ENCODE measurements around the gene RPL7A.
"Not testable (repeated sequence)": the region's sequence is repeated elsewhere in the genome, so short reads cannot be mapped to it uniquely, and the experiment has no call there.

The RPL7A gene

DNA sequence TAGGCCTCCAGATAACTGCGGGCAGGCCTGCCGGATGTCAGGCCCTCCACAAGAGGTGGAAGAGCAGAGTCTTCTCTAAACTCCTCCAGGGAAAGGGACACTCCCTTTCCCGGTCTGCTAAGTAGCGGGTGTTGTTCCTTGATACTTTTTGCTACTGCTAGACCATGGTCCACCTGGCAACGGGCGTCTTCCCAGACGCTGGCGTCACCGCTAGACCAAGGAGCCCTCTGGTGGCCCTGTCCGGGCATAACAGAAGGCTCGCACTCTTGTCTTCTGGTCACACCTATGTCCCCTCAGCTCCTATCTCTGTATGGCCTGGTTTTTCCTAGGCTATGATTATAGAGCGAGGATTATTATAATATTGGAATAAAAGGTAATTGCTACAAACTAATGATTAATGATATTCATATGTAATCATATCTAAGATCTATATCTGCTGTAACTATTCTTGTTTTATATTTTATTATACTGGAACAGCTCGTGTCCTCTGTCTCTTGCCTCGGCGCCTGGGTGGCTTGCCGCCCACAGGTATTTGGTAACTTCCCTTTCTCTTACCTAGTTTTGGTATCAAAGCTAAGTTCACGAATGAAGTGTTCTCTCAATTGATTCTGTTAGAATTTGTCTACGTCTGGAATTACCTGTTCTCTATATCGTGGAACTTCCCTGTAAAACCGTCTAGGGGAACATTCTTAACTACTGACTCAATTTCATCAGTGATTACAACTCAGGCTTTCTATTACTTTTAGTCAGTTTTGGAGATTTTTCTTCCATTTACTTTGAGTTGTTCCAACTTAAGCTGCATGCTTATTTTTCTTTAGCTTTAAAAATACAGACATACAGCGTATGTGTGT is 18.5 kb upstream of the RPL7A start:
- DNase-seq (ENCODE audit: low read depth), result peak; percentile 36
- TF ChIP-seq, protein P1, sequence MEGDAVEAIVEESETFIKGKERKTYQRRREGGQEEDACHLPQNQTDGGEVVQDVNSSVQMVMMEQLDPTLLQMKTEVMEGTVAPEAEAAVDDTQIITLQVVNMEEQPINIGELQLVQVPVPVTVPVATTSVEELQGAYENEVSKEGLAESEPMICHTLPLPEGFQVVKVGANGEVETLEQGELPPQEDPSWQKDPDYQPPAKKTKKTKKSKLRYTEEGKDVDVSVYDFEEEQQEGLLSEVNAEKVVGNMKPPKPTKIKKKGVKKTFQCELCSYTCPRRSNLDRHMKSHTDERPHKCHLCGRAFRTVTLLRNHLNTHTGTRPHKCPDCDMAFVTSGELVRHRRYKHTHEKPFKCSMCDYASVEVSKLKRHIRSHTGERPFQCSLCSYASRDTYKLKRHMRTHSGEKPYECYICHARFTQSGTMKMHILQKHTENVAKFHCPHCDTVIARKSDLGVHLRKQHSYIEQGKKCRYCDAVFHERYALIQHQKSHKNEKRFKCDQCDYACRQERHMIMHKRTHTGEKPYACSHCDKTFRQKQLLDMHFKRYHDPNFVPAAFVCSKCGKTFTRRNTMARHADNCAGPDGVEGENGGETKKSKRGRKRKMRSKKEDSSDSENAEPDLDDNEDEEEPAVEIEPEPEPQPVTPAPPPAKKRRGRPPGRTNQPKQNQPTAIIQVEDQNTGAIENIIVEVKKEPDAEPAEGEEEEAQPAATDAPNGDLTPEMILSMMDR (IDR thresholded peaks at IDR 0.05; ENCODE audit: low read length, missing control alignments), result peak; percentile 50

DNA sequence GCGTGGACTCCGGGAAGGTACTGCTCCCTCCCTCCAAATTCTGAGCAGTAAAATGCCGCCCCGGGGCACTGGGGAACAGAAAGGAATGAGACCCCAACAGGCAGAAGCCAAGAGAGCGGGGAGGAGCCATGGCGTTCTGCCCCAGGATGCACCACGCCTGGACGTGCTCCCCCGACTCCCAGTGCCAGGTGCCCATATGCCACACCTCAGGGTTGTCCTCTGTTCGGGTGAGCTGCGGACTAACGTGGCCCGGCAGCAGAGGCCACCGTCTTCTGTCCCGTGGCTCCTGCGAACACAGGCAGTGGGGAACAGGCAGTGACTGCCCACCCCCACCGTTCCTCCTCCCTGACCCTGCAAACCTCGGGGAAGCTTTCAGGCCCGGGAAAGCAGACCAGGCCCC is 16.8 kb upstream of the RPL7A start:
- DNase-seq (ENCODE audit: low read depth), result no peak
- H3K4me3 ChIP-seq (replicated peaks; ENCODE audit: low read depth, low read length), result no peak overlapping the region
- TF ChIP-seq, protein P1 (IDR thresholded peaks at IDR 0.05; ENCODE audit: low read length, missing control alignments), result no peak

More for the DNA sequence above, 18.5 kb upstream of the RPL7A start:
- not testable (repeated sequence) for H3K4me3 ChIP-seq (replicated peaks; ENCODE audit: low read depth, low read length)

DNA sequence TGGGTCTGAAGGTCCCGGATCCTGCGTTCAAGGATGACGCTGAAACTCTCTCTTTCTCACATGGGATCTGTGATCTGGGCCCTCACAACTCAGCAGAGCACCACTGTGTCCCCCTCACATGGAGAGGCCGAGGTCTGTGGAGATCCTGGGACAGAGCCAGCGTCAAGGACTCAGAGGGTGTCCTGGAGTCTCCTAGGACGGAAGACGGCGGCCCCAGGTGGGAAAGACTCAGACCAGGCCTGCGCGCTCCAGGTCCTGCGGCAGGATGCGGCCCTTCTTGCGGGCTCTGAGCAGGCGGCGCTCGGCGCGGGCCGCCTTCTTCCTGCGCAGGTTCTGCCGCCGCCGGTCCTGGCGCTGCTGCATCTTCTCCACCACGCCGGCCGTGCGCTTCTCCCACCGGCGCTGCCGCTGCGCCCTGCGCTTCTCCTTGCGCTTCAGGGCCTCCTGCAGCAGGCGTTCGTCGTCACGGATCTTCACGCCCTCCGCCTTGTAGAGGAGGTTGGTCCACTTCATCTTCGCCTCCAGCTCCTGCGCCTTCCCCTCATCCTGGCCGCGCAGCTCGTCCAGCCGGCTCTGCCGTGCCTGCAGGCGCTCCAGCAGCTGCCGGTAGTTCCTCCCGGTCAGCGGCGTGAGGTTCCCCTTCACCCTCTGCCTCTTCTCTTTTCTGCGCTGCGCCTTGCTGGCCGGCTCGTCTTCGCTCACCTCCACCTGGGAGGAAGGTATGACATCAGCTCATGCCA is 16.2 kb upstream of the RPL7A start:
- no peak overlapping the region for H3K4me3 ChIP-seq (replicated peaks; ENCODE audit: low read depth, low read length)
- TF ChIP-seq, protein P1 (IDR thresholded peaks at IDR 0.05; ENCODE audit: low read length, missing control alignments), result no peak
- DNase-seq (ENCODE audit: low read depth), result no peak

DNA sequence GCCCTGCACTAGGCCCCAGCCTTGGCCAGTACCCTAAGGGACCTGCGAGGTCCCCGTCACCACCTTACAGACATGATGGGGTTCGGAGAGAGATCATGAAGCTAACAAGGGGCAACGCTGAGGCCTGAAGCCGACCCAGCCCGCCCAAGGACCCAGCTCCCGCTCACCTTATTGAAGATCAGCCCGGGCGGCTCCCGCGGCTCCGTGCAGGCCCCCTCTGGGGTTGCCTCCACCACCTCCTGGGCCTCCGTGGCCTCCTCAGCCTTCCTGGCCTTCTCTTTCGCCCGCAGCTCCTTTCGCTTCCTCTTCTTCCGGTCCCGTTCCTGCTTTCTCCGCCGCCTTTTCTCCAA is 15.7 kb upstream of the RPL7A start:
- DNase-seq (ENCODE audit: low read depth), result no peak
- H3K4me3 ChIP-seq (replicated peaks; ENCODE audit: low read depth, low read length), result no peak overlapping the region
- TF ChIP-seq, protein P1 (IDR thresholded peaks at IDR 0.05; ENCODE audit: low read length, missing control alignments), result no peak

- no peak overlapping the region for H3K4me3 ChIP-seq (replicated peaks; ENCODE audit: low read depth, low read length)
- TF ChIP-seq, protein P1 (IDR thresholded peaks at IDR 0.05; ENCODE audit: low read length, missing control alignments), result no peak
- no peak for DNase-seq (ENCODE audit: low read depth)
Observed at GRCh38 chr9:133333011-133333410, 15.0 kb upstream of the RPL7A start.

DNA sequence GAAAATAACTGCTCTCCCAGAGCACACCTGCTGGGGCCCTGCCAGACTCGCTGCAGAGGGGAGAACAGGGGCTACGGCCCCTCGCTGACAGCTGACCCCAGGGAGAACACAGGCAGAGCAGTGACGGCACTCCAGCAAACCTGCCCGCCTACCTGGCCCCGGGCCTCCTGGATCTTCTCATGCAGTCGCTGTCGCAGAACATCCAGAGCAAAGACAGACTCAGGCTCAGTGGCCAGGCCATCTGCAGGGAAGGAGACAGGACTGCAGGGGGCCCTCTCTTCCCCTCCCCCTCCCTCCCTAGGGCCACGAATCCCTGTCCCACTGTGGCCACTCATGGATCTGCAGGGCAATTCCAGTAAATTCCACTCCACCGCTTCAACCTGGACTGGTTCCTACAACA is 14.5 kb upstream of the RPL7A start:
- TF ChIP-seq, protein P1 (IDR thresholded peaks at IDR 0.05; ENCODE audit: low read length, missing control alignments), result no peak
- DNase-seq (ENCODE audit: low read depth), result no peak
- H3K4me3 ChIP-seq (replicated peaks; ENCODE audit: low read depth, low read length), result no peak overlapping the region
